ENCODE data around the gene HES3.
A peak's percentile ranks its signal among the peaks of the same experiment; 100 is the strongest.

The HES3 gene

GRCh38 chr1:6243993-6244392 is at the start of gene HES3:
TSS of gene HES3 (plus strand) at chr1:6244179. CDS start at chr1:6244366, 187 bp downstream.
- H3K36me3 ChIP-seq (ENCODE audit: control insufficient read depth, insufficient read depth, low read length, severe bottlenecking): no peaks in the 10 kb centered on the region
- H3K27me3 ChIP-seq (replicated peaks; ENCODE audit: control insufficient read depth, insufficient read depth, low read length): peaks cover 42% of the 10 kb centered on the region
- no peak within 1 kb of the TSS for H3K4me3 ChIP-seq (ENCODE audit: low read length)
- DNase-seq (ENCODE audit: low read depth): no peak
- peaks cover 4% of the 10 kb centered on the region for H3K9me3 ChIP-seq (ENCODE audit: control insufficient read depth, low read length)
- H3K9ac ChIP-seq (ENCODE audit: low read length): no peak within 1 kb of the TSS
- H3K4me1 ChIP-seq (ENCODE audit: control insufficient read depth, insufficient read depth, low read length): peaks cover 17% of the 10 kb centered on the region

- Histone ChIP-seq H3K27me3 (replicated peaks; ENCODE audit: control insufficient read depth, insufficient read depth, low read length) (no peaks in the 10 kb centered on the region), H3K9ac (ENCODE audit: low read length) (peak overlapping the region; percentile 93), H3K4me1 (ENCODE audit: control insufficient read depth, insufficient read depth, low read length) (peaks cover 19% of the 10 kb centered on the region), H3K9me3 (ENCODE audit: control insufficient read depth, low read length) (no peaks in the 10 kb centered on the region), H3K36me3 (ENCODE audit: control insufficient read depth, insufficient read depth, low read length, severe bottlenecking) (peaks cover 37% of the 10 kb centered on the region), H3K4me3 (ENCODE audit: low read length) (peak overlapping the region; percentile 89)
- peak; percentile 24 for DNase-seq (ENCODE audit: low read depth)
Measured at GRCh38 chr1:6197746-6198427, 46.1 kb upstream of the HES3 start.

GRCh38 chr1:6198646-6199297 is 45.2 kb upstream of the HES3 start:
- no peaks in the 10 kb centered on the region for H3K27me3 ChIP-seq (replicated peaks; ENCODE audit: control insufficient read depth, insufficient read depth, low read length)
- H3K4me1 ChIP-seq (ENCODE audit: control insufficient read depth, insufficient read depth, low read length): peaks cover 19% of the 10 kb centered on the region
- no peaks in the 10 kb centered on the region for H3K9me3 ChIP-seq (ENCODE audit: control insufficient read depth, low read length)
- peak overlapping the region; percentile 89 for H3K4me3 ChIP-seq (ENCODE audit: low read length)
- H3K36me3 ChIP-seq (ENCODE audit: control insufficient read depth, insufficient read depth, low read length, severe bottlenecking): peaks cover 29% of the 10 kb centered on the region
- H3K9ac ChIP-seq (ENCODE audit: low read length): peak overlapping the region; percentile 93
- DNase-seq (ENCODE audit: low read depth): peak; percentile 52

- peak; percentile 100 for DNase-seq (ENCODE audit: low read depth)
- no peaks in the 10 kb centered on the region for H3K27me3 ChIP-seq (replicated peaks; ENCODE audit: control insufficient read depth, insufficient read depth, low read length)
- H3K9me3 ChIP-seq (ENCODE audit: control insufficient read depth, low read length): no peaks in the 10 kb centered on the region
- peaks cover 19% of the 10 kb centered on the region for H3K4me1 ChIP-seq (ENCODE audit: control insufficient read depth, insufficient read depth, low read length)
- H3K36me3 ChIP-seq (ENCODE audit: control insufficient read depth, insufficient read depth, low read length, severe bottlenecking): peaks cover 22% of the 10 kb centered on the region
- peak within 1 kb of the TSS; percentile 89 for H3K4me3 ChIP-seq (ENCODE audit: low read length)
- H3K9ac ChIP-seq (ENCODE audit: low read length): peak within 1 kb of the TSS; percentile 93
Measured at GRCh38 chr1:6199298-6200187, 44.4 kb upstream of the HES3 start, which contains the start of gene RPL22. TSS of gene RPL22 (minus strand) at chr1:6199595. CDS start at chr1:6199573, 22 bp downstream.

GRCh38 chr1:6200188-6200809 is 43.7 kb upstream of the HES3 start:
- Histone ChIP-seq H3K36me3 (ENCODE audit: control insufficient read depth, insufficient read depth, low read length, severe bottlenecking) (peaks cover 19% of the 10 kb centered on the region), H3K9ac (ENCODE audit: low read length) (peak overlapping the region; percentile 93), H3K4me1 (ENCODE audit: control insufficient read depth, insufficient read depth, low read length) (peaks cover 23% of the 10 kb centered on the region), H3K27me3 (replicated peaks; ENCODE audit: control insufficient read depth, insufficient read depth, low read length) (no peaks in the 10 kb centered on the region), H3K4me3 (ENCODE audit: low read length) (peak overlapping the region; percentile 89), H3K9me3 (ENCODE audit: control insufficient read depth, low read length) (no peaks in the 10 kb centered on the region)
- no peak for DNase-seq (ENCODE audit: low read depth)

GRCh38 chr1:6202256-6202655 is 41.7 kb upstream of the HES3 start:
- DNase-seq (ENCODE audit: low read depth): no peak
- H3K9me3 ChIP-seq (ENCODE audit: control insufficient read depth, low read length): no peaks in the 10 kb centered on the region
- H3K36me3 ChIP-seq (ENCODE audit: control insufficient read depth, insufficient read depth, low read length, severe bottlenecking): peaks cover 3% of the 10 kb centered on the region
- H3K4me1 ChIP-seq (ENCODE audit: control insufficient read depth, insufficient read depth, low read length): peaks cover 22% of the 10 kb centered on the region
- no peak overlapping the region for H3K4me3 ChIP-seq (ENCODE audit: low read length)
- no peaks in the 10 kb centered on the region for H3K27me3 ChIP-seq (replicated peaks; ENCODE audit: control insufficient read depth, insufficient read depth, low read length)
- no peak overlapping the region for H3K9ac ChIP-seq (ENCODE audit: low read length)

GRCh38 chr1:6205849-6206519 is 38.0 kb upstream of the HES3 start, which contains the start of gene RNF207:
TSS of gene RNF207 (plus strand) at chr1:6206119. CDS start at chr1:6206536, 417 bp downstream.
- H3K9ac ChIP-seq (ENCODE audit: low read length): peak within 1 kb of the TSS; percentile 74
- H3K4me1 ChIP-seq (ENCODE audit: control insufficient read depth, insufficient read depth, low read length): peaks cover 10% of the 10 kb centered on the region
- peak within 1 kb of the TSS; percentile 49 for H3K4me3 ChIP-seq (ENCODE audit: low read length)
- H3K9me3 ChIP-seq (ENCODE audit: control insufficient read depth, low read length): no peaks in the 10 kb centered on the region
- no peaks in the 10 kb centered on the region for H3K27me3 ChIP-seq (replicated peaks; ENCODE audit: control insufficient read depth, insufficient read depth, low read length)
- peak; percentile 83 for DNase-seq (ENCODE audit: low read depth)
- H3K36me3 ChIP-seq (ENCODE audit: control insufficient read depth, insufficient read depth, low read length, severe bottlenecking): no peaks in the 10 kb centered on the region

- H3K4me1 ChIP-seq (ENCODE audit: control insufficient read depth, insufficient read depth, low read length): peaks cover 10% of the 10 kb centered on the region
- no peaks in the 10 kb centered on the region for H3K9me3 ChIP-seq (ENCODE audit: control insufficient read depth, low read length)
- no peaks in the 10 kb centered on the region for H3K36me3 ChIP-seq (ENCODE audit: control insufficient read depth, insufficient read depth, low read length, severe bottlenecking)
- H3K27me3 ChIP-seq (replicated peaks; ENCODE audit: control insufficient read depth, insufficient read depth, low read length): no peaks in the 10 kb centered on the region
- no peak for DNase-seq (ENCODE audit: low read depth)
- H3K9ac ChIP-seq (ENCODE audit: low read length): peak overlapping the region; percentile 42
- H3K4me3 ChIP-seq (ENCODE audit: low read length): peak overlapping the region; percentile 49
Measured at GRCh38 chr1:6206520-6206855, 37.5 kb upstream of the HES3 start.

- peaks cover 10% of the 10 kb centered on the region for H3K4me1 ChIP-seq (ENCODE audit: control insufficient read depth, insufficient read depth, low read length)
- DNase-seq (ENCODE audit: low read depth): no peak
- H3K9me3 ChIP-seq (ENCODE audit: control insufficient read depth, low read length): no peaks in the 10 kb centered on the region
- H3K4me3 ChIP-seq (ENCODE audit: low read length): no peak overlapping the region
- no peaks in the 10 kb centered on the region for H3K36me3 ChIP-seq (ENCODE audit: control insufficient read depth, insufficient read depth, low read length, severe bottlenecking)
- no peaks in the 10 kb centered on the region for H3K27me3 ChIP-seq (replicated peaks; ENCODE audit: control insufficient read depth, insufficient read depth, low read length)
- H3K9ac ChIP-seq (ENCODE audit: low read length): no peak overlapping the region
Measured at GRCh38 chr1:6207075-6207885, 36.7 kb upstream of the HES3 start.

GRCh38 chr1:6207921-6208320 is 36.1 kb upstream of the HES3 start:
- Histone ChIP-seq H3K9me3 (ENCODE audit: control insufficient read depth, low read length) (no peaks in the 10 kb centered on the region), H3K9ac (ENCODE audit: low read length) (no peak overlapping the region), H3K4me1 (ENCODE audit: control insufficient read depth, insufficient read depth, low read length) (peaks cover 10% of the 10 kb centered on the region), H3K4me3 (ENCODE audit: low read length) (no peak overlapping the region), H3K36me3 (ENCODE audit: control insufficient read depth, insufficient read depth, low read length, severe bottlenecking) (no peaks in the 10 kb centered on the region), H3K27me3 (replicated peaks; ENCODE audit: control insufficient read depth, insufficient read depth, low read length) (no peaks in the 10 kb centered on the region)
- DNase-seq (ENCODE audit: low read depth): no peak
